Measurements from ENCODE around the gene ZNF541. TPM values are rescaled to one million over a fixed set of nuclear protein-coding genes. Genes with fewer than 3 reads are reported as not detected.

The ZNF541 gene
- total RNA-seq, 1 experiment from 2014 or later, result 0.07 TPM

DNA sequence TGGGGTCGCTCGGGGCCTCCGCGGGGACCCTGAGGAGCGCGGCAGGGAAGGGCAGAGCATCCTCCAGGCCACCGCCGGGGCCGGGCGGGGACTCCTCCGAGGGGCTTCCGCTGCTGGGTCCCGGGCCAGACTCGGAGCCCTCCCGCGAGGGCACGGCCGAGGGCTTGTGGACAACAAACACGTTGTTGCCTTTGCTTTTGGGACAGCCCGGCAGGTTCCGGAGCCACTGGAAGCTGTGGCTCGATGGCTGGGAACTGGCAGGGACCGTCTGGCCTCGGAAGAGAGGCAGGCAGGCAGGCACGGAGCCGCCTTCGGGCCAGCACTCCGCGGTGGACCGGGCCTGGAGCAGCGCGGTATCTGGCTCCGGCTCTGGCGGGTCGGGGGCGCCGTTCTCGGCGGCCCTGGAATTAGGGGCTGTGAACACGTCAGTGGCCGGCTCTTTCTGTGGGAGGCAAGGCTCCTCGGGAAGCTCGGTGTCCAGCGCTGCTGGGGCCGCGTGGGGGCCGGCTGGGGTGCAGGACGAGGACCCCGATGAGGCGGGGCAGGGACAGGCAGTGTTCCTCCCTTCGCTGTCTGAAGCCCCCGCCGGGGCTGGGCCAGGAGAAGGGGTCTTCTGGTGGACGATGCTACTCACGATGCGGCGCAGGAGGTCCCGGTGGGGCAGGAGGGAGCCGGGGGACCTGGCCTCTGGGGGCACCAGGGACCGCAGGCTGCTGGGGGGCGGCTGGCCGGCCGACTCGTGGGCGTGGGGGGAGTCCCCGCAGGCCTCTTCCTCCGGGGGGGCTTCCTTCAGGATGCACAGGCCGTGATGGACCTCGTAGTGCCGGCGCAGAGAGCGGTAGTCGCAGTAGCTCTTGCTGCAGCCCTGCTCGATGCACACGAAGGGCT, 27.6 kb downstream of the ZNF541 start:
- H3K36me3 Mint-ChIP-seq, result no peaks in the 10 kb centered on the region
- ATAC-seq, result peak; percentile 64
- ChIA-PET POLR2A (no interaction called here), CTCF (interaction anchor here (0.6 to 1.3 kb wide), 3 partner anchors 16 to 168 kb away, joined by 3 to 6 read pairs (median 3); no protein-coding TSS in a partner anchor)
- DNase-seq (ENCODE audit: low spot score), result peak; percentile 38
- no peak for TF ChIP-seq ZNF396 (CRISPR knock-in tag; IDR thresholded peaks at IDR 0.05; ENCODE audit: borderline replicate concordance)
- no peak for TF ChIP-seq CDX4 (CRISPR knock-in tag; IDR thresholded peaks at IDR 0.05; ENCODE audit: borderline replicate concordance)
- TF ChIP-seq TEAD4 (CRISPR knock-in tag; IDR thresholded peaks at IDR 0.05), result no peak
- H3K9me3 Mint-ChIP-seq, result no peaks in the 10 kb centered on the region
- no peak overlapping the region for H3K4me3 Mint-ChIP-seq
- H3K27ac Mint-ChIP-seq, result no peak overlapping the region
- no peaks in the 10 kb centered on the region for H3K27me3 Mint-ChIP-seq (ENCODE audit: low read depth)
- peaks cover 4% of the 10 kb centered on the region for H3K4me1 Mint-ChIP-seq

DNA sequence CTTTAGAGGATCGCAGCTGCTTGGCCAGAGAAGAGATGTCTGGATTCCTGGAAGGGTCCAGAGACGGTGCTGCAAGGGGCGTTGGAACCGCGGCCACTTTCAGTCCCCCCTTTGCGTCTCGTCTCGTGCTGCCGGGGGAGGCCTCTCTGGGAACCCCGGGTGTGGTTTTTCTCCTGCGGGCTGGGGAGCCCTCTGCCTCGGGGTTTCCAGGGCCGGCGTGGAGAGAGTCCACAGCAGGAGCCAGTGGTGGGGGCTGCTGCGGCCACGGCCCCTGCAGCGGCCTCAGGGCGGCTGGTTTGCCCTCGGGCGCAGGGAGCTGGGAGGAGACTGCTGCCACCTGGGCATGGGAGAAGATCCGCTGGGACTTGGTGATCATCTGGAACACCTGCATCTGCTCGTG, 28.5 kb downstream of the ZNF541 start:
- Mint-ChIP-seq H3K4me3 (no peak overlapping the region), H3K4me1 (peaks cover 4% of the 10 kb centered on the region), H3K27ac (no peak overlapping the region), H3K27me3 (ENCODE audit: low read depth) (no peaks in the 10 kb centered on the region), H3K9me3 (no peaks in the 10 kb centered on the region), H3K36me3 (no peaks in the 10 kb centered on the region)
- CTCF ChIA-PET, result interaction anchor here (1.2 to 1.3 kb wide), 2 partner anchors 15 to 108 kb away, joined by 3 to 6 read pairs; no protein-coding TSS in a partner anchor
- DNase-seq (ENCODE audit: low spot score) (no peak), ATAC-seq (no peak)
- TF ChIP-seq, protein P1, sequence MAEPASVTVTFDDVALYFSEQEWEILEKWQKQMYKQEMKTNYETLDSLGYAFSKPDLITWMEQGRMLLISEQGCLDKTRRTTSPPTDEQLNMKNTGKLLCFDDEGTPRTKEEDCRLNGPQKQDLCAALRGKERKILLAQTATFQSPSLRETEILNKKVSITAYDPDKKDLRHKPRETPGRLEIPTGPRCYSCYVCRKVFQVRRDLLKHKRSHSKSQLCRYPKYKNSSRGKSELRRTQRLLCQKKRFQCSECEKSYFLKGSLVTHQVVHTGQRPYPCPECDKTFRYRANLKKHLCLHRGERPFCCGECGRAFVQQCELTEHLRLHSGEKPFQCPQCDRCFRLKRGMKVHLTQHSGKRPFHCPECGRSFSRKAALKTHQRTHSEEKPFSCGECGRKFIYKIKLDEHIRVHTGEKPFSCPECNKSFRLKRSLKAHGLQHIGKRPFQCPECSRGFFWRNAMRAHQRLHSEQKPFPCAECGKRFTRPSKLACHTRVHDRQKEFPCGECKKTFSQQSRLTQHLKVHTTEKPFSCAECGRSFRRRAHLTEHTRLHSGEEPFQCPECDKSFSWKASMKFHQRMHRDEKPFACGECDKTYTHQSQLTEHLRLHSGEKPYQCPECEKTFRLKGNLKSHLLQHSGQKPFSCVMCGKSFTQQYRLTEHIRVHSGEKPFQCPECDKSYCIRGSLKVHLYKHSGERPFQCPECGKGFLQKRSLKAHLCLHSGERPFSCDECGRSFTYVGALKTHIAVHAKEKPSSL (CRISPR knock-in tag; conservative IDR thresholded peaks at IDR 0.05), result no peak
- TF ChIP-seq ATF6 (CRISPR knock-in tag; IDR thresholded peaks at IDR 0.05), result no peak
- TF ChIP-seq MAX (CRISPR knock-in tag; IDR thresholded peaks at IDR 0.05), result no peak
- TF ChIP-seq E2F5 (CRISPR knock-in tag; IDR thresholded peaks at IDR 0.05), result no peak
- TF ChIP-seq ESRRA (CRISPR knock-in tag; IDR thresholded peaks at IDR 0.05; ENCODE audit: borderline replicate concordance), result no peak
- POLR2A ChIA-PET, result no interaction called here

DNA sequence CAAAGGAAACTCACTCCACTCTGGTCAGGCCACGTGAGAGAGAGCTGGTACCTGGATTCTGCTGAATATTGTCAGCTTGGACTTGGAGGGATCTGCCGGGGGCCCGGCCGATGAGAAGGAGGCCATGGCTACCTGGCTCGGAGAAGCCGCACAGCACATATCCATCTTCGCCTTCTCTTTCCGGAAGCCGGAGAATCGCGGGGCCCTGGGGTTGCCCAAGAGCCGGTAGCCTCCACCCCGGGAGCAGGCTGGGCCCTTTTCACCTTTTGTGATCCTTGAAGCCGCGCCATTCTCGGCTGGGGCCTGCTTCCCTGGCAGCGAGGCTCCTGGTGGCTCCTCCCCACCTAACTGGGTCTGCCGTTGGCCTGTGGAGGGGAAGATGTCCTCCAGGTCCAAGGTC, 28.9 kb downstream of the ZNF541 start:
- H3K36me3 Mint-ChIP-seq, result no peaks in the 10 kb centered on the region
- peaks cover 4% of the 10 kb centered on the region for H3K4me1 Mint-ChIP-seq
- no peak for ATAC-seq
- H3K27me3 Mint-ChIP-seq (ENCODE audit: low read depth), result no peaks in the 10 kb centered on the region
- CTCF ChIA-PET, result interaction anchor here (1.2 to 1.4 kb wide), 3 partner anchors 14 to 169 kb away, joined by 3 to 4 read pairs (median 4); no protein-coding TSS in a partner anchor
- POLR2A ChIA-PET, result no interaction called here
- no peak overlapping the region for H3K27ac Mint-ChIP-seq
- no peak for DNase-seq (ENCODE audit: low spot score)
- H3K4me3 Mint-ChIP-seq, result no peak overlapping the region
- H3K9me3 Mint-ChIP-seq, result no peaks in the 10 kb centered on the region
- TF ChIP-seq E2F5 (CRISPR knock-in tag; IDR thresholded peaks at IDR 0.05), result no peak
- TF ChIP-seq RELA (CRISPR knock-in tag; IDR thresholded peaks at IDR 0.05; ENCODE audit: borderline replicate concordance), result no peak
- TF ChIP-seq FOXJ3 (CRISPR knock-in tag; IDR thresholded peaks at IDR 0.05; ENCODE audit: borderline replicate concordance), result no peak
- TF ChIP-seq, protein P2, sequence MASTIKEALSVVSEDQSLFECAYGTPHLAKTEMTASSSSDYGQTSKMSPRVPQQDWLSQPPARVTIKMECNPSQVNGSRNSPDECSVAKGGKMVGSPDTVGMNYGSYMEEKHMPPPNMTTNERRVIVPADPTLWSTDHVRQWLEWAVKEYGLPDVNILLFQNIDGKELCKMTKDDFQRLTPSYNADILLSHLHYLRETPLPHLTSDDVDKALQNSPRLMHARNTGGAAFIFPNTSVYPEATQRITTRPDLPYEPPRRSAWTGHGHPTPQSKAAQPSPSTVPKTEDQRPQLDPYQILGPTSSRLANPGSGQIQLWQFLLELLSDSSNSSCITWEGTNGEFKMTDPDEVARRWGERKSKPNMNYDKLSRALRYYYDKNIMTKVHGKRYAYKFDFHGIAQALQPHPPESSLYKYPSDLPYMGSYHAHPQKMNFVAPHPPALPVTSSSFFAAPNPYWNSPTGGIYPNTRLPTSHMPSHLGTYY (CRISPR knock-in tag; IDR thresholded peaks at IDR 0.05), result no peak
- no peak for TF ChIP-seq ZNF121 (CRISPR knock-in tag; IDR thresholded peaks at IDR 0.05)
- no peak for TF ChIP-seq MYBL2 (CRISPR knock-in tag; IDR thresholded peaks at IDR 0.05)
- no peak for TF ChIP-seq ESRRA (CRISPR knock-in tag; IDR thresholded peaks at IDR 0.05; ENCODE audit: borderline replicate concordance)
- TF ChIP-seq CBFB (CRISPR knock-in tag; IDR thresholded peaks at IDR 0.05; ENCODE audit: low read depth), result no peak
- no peak for TF ChIP-seq SOX15 (CRISPR knock-in tag; IDR thresholded peaks at IDR 0.05)
- no peak for TF ChIP-seq MXD4 (CRISPR knock-in tag; IDR thresholded peaks at IDR 0.05; ENCODE audit: borderline replicate concordance)
- TF ChIP-seq, protein P3, sequence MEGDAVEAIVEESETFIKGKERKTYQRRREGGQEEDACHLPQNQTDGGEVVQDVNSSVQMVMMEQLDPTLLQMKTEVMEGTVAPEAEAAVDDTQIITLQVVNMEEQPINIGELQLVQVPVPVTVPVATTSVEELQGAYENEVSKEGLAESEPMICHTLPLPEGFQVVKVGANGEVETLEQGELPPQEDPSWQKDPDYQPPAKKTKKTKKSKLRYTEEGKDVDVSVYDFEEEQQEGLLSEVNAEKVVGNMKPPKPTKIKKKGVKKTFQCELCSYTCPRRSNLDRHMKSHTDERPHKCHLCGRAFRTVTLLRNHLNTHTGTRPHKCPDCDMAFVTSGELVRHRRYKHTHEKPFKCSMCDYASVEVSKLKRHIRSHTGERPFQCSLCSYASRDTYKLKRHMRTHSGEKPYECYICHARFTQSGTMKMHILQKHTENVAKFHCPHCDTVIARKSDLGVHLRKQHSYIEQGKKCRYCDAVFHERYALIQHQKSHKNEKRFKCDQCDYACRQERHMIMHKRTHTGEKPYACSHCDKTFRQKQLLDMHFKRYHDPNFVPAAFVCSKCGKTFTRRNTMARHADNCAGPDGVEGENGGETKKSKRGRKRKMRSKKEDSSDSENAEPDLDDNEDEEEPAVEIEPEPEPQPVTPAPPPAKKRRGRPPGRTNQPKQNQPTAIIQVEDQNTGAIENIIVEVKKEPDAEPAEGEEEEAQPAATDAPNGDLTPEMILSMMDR (IDR thresholded peaks at IDR 0.05), result no peak
- no peak for TF ChIP-seq SMAD3 (CRISPR knock-in tag; IDR thresholded peaks at IDR 0.05; ENCODE audit: borderline replicate concordance)
